T47D (cell line): ENCODE measurements around the gene ABR.
"Not testable (repeated sequence)": the region's sequence is repeated elsewhere in the genome, so short reads cannot be mapped to it uniquely, and the experiment has no call there.

ENCODE experiments used
- DNase-seq, 2 experiments: peaks; one replicate each; pipeline versions ENCODE4 v3.0.0 to v3.0.0-alpha.2; 2011 to 2012; ENCODE audit warnings: low read depth in 1 of 2, low spot score in 1 of 2
- JUND ChIP-seq: IDR thresholded peaks from 2 replicates; pipeline ENCODE4 v1.6.1; 2012; ENCODE audit warnings: low read depth
- in situ Hi-C: cut with HindIII; loops from 2 replicates; pipeline ENCODE4 v1.10.0; 2016; ENCODE audit warnings: low sequenced_read_pairs, low pct_unique_long_range_greater_than_20kb

The ABR gene

DNA sequence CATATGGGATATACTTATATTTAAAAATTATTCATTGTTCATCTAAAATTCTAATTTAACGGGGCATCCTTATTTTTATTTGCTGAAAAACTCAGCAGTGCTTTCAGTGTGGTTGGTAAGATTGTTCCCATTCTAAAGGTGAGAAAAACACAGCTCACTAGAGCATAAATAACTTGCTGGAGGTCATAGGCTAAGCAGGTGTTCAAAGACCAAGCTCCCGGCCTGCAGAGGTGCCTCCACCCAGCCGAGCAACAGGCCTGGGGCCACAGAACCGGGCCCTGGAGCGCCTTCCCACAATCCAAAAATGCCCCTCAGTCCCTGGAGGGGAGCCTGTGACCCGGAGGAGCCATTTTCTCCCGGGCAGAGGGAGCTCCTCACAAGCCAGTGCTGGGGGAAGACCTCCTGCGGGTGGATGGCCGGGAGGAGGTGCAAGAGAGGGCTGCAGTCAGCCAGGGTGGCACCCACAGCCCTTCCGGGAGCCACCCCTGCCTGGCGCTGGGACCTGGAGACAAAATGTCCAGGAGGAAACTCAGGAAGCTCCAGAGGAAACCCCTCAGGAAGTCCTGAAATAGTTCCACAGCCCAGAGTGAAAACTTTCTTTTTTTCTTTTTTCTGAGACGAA is 14.7 kb downstream of the ABR start:
- in situ Hi-C loops: no loop called here
- no peak for TF ChIP-seq JUND
- no peak for DNase-seq

DNA sequence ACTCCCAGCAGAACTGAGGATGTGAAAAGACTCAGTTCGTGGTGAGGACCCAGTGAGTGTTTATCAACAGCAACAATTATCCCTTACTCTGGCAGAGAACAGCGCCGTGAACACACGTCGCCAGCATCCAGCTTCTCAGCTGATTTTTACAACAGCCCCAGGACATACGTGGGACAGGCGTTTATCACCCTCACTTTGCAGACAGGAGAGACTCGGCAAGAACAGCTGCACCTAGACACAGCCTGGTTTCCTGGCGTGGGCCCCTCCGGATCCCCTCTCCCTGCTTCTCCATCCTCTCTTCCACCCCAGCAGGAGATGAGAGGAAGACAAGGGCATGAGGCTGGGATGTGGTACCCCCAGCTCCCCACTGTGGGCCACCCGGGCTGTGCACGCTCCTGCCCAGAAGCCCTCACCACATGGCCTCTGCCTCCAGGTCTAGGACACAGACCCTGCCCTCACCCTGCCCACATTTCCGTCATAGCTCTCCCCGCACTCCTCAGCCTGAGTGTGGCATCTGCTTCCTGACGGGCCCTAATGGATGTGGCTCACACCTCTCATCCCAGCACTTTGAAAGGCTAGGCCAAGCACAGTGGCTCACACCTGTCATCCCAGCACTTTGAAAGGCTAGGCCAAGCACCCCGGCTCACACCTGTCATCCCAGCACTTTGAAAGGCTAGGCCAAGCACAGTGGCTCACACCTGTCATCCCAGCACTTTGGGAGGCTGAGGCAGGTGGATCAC is 17.5 kb downstream of the ABR start:
- DNase-seq: no peak
- in situ Hi-C loops: no loop called here
- TF ChIP-seq JUND: no peak

DNA sequence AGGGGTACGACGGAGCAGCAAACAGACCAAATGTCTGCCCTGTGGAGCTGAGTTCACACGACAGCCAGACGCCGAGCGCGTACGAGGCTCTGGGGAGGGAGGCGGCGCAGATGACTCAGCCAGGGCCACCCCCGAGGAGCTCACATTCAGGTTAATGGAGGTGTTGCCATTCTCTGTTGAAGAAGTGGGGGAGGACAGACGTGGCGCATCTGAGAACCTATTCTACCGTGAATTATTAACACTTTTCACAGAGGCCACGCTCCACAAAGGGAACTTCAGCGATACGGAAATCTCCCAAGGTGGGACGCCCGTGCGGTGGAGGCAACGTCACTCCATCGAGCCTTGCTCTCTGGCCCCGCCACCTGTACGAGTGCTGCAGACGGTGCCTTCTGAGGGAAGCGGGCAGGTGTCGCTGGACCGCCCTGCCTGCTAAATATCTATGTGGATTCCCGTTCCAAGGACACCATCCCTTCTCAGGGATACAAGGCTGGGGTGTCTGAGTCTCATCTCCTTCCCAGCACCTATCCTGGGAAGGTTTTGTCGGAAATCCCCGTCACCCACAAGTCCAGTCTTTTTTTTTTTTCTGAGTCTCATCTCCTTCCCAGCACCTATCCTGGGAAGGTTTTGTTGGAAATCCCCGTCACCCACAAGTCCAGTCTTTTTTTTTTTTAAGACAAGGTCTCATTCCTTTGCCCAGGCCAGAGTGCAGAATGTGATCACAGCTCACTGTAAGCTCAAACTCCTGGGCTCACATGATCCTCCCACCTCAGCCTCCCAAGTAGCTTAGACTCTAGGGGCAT is 19.0 kb downstream of the ABR start:
- in situ Hi-C loops: no loop called here
- DNase-seq: no peak
- TF ChIP-seq JUND: no peak

DNA sequence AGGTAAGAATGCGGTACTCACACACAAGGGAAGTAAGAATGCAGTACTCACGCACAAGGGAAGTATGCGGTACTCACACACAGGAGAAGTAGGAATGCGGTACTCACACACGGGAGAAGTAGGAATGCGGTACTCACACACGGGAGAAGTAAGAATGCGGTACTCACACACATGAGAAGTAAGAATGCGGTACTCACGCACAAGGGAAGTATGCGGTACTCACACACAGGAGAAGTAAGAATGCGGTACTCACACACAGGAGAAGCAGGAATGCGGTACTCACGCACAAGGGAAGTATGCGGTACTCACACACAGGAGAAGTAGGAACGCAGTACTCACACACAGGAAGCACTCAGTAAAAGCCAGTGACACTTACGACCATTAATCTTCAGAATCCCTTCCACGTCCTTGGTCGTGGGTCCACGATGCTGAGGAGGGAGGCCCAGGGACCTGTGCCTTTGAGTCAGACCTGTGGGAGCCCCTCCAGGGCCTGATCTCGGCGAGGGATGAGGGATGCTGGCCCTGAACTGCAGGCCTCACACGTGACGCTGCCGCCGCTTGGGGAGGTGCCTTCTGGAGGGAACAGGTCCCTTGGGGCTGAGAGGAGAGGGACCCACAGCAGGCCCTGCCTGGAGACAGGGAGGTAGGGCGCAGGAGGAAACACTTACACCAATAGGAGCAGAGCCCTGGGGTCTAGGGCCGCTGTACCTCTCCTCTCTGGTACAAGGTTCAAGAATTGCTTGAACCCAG is 20.2 kb downstream of the ABR start:
- no peak for TF ChIP-seq JUND
- in situ Hi-C loops: no loop called here
- DNase-seq: no peak

DNA sequence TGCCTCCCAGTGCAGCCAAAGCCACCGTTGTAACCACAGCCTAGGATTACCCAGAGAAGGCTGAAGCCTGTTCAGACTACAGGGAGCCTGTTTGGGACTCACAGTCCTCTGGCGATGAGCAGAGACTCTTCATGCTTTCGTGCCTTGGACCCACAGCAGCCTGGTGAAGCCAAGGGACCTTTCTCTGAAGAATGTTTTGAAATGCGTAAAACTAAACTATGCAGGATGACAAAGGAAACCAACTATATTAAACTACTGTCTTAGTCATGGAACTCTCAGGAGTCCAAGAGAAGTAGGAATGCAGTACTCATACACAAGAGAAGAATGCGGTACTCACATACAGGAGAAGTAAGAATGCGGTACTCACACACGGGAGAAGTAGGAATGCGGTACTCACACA is 20.9 kb downstream of the ABR start:
- in situ Hi-C loops: no loop called here
- DNase-seq: no peak
- TF ChIP-seq JUND: no peak

DNA sequence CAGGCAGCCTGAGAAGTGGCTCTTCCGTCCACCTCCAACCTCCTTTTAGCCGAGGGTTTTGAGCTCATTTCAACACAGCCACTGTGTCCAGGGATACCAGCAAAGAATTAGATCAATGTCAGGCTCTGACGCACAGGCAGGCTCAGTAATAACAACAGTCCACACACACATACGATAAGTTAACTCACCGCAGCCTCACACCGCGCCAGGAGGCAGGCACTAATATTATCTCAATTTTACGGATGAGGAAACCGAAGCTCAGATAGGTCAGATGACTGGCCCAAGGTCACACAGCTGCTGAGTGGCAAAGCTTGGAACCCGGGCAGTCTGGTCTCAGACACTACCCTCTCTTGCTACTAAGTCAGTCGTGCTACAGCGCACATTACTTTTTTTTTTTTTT is 22.9 kb downstream of the ABR start:
- DNase-seq: no peak
- no peak for TF ChIP-seq JUND
- in situ Hi-C loops: no loop called here

DNA sequence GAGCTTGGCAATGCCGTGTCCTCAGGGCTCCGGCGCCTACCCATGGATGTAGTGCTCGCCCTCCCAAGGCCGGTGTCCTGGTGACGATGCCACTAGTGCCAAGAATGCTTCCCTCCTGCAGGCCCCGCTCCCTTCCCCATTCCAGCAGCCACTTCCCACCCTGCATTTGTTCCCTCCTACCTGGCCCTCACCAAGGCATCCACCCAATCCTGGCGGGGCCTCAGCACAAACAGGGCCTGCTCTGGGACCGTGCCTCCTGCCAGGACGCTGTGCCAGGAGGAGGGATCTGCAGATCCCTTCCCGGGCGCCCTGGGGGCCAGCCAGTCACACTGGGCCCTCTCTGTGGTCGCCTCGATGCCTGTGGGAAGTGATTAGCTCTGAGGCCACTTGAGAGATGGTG is 25.1 kb downstream of the ABR start:
- TF ChIP-seq JUND: no peak
- DNase-seq: no peak
- in situ Hi-C loops: no loop called here

DNA sequence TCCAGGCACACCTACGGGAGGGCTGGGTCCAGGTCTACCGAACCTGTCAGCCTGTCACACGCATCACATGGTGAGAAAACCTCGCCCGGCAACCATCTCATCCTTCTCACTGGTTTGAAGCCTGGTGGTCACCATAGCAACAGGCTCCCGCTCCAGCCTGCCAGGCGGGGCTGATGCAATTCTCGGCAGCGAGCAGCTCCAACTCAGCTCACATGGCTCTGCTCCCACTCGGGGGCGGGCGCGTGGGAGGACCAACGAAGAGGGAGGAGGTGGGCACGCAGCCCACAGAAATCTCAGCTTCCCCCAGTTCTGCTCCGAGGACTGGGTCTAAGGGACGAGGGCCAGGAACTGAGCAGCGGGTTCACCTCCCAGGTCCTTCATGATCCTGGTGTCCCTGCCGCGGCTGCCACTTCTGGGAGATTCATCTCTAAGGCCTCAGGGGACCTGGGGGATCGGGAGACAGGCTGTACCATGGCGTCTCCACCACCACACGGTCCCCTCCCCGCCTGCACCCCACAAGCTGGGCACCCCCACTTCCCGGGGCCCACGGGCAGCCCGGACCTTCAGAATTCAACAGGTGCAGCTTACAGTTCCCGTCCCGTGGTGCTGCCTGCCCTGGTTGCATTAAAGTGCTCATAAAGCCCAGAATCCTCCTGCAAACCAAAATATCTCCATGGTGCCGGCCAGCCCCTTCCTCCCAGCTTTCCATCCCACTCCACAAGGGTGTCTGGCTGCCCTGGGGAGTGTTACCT is 25.8 kb downstream of the ABR start:
- TF ChIP-seq JUND: no peak
- peak in 1 of 2 experiments; percentile 53 for DNase-seq
- in situ Hi-C loops: no loop called here

DNA sequence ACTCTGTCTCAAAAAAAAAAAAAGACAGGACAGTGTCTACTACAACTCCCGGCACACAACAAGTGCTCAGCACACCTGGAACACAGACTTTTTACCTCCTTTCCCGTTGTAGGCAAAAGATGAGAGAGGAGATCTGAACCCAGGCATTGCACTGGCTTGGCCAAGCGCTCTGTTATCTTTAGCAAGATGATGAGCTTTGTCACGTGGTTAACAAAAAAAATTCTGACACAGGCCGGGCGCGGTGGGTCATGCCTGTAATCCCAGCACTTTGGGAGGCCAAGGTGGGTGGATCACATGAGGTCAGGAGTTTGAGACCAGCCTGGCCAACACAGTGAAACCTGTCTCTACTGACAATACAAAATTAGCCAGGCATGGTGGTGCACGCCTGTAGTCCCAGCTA is 27.2 kb downstream of the ABR start:
- in situ Hi-C loops, DNase-seq: not testable (repeated sequence)

DNA sequence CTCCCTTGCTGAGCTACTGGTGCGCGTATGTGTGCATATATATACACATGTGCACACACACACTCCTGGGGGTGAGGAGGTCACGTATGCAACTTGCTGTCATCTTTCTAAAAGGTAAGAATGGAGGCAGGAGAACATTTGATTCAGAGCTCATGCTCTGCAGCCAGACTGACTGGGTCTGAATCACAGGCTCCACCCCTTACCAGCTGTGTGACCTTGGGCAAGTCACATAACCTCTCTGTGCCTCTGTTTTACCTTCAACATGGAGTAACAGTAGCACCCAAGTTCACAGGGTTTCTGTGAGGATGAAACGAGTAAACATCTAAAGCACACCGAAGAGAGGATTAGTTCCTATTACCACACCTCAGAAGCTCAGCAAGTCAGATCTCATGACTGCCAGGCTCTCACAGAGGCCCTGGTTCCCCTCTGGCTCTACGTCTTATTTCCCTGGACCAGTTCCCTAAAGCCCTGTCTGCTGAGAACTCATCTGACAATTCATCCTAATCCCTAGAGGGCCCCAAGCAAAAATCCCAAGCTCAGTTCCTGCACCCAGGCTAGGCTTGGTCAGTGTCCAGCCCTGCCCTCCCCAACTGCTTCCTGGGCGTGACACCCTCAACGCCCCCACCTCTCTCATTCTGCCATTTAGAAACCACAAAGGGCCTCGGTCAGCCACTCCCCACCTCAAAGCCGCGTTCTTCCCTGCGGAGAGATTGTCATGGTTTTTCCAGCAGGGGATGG is 28.7 kb downstream of the ABR start:
- in situ Hi-C loops: no loop called here

DNA sequence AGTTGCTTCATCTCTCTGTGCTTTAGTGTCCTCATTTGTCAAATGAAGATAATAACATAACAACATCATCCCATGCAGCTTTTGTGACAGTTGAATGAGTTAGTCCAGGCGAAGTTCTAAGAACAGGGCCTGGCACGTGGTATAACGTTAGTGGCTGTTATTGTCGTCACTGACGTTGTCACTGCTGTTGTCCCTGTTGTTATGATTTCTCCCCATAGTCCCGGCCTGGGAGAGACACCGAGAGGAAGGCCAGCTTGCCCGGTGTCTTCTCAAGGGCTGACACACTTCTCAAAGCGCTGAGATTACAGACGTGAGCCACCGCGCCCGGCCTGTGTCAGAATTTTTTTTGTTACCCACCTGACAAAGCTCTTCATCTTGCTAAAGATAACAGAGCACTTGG is 29.9 kb downstream of the ABR start:
- no peak for DNase-seq
- no peak for TF ChIP-seq JUND
- in situ Hi-C loops: no loop called here

More for the DNA sequence above, 28.7 kb downstream of the ABR start:
- TF ChIP-seq JUND: no peak
- DNase-seq: no peak
